Measurements from ENCODE around the gene ETV7. TPM values are rescaled to one million over a fixed set of nuclear protein-coding genes. Genes with fewer than 3 reads are reported as not detected.
A peak's percentile ranks its signal among the peaks of the same experiment; 100 is the strongest.

ETV7 gene
- total and polyA plus RNA-seq, 3 experiments from 2014 or later = 0.61 to 2.4 (median 0.78) TPM

DNA sequence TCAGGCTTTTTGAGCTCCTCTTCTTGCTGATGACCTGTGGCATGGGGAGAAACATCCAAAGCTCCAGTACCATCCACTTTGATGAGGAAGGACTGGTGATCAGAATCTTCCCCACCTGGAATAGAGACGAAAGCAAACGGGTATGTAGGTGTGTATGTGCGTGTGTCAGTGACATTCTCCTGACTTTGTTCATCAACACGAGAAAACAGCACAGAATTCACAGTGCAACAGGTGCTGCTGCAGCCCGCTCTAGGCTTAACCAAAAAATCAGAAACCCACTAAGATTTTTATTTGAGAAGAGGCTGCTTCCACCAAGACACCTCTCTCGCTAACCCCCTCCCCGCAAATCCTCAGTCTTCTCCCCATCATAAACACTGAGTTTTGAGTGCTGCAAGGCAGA is 58.9 kb downstream of the ETV7 start:
- H3K36me3 Mint-ChIP-seq = no peaks in the 10 kb centered on the region
- H3K27me3 Mint-ChIP-seq = peaks cover 4 to 20% of the 10 kb centered on the region in 2 donors
- no peak overlapping the region for H3K4me3 Mint-ChIP-seq
- ChIA-PET CTCF (interaction anchor here (1.0 to 1.6 kb wide), 2 partner anchors 12 to 26 kb away, joined by 3 to 8 read pairs; no protein-coding TSS in a partner anchor), POLR2A (no interaction called here)
- no peak overlapping the region for H3K27ac Mint-ChIP-seq
- Histone ChIP-seq H3K27me3 (ENCODE audit: insufficient read depth, low read length, poor library complexity, severe bottlenecking) (peaks cover 8% of the 10 kb centered on the region), H3K36me3 (ENCODE audit: insufficient read depth, low read length) (no peaks in the 10 kb centered on the region), H3K4me1 (ENCODE audit: insufficient read depth, low read length) (no peaks in the 10 kb centered on the region), H3K4me3 (ENCODE audit: low read length) (no peak overlapping the region), H3K27ac (ENCODE audit: low read depth, low read length) (no peak overlapping the region), H3K9me3 (ENCODE audit: low read length) (no peaks in the 10 kb centered on the region)
- DNase-seq = no peak
- no peaks in the 10 kb centered on the region for H3K9me3 Mint-ChIP-seq
- no peaks in the 10 kb centered on the region for H3K4me1 Mint-ChIP-seq

DNA sequence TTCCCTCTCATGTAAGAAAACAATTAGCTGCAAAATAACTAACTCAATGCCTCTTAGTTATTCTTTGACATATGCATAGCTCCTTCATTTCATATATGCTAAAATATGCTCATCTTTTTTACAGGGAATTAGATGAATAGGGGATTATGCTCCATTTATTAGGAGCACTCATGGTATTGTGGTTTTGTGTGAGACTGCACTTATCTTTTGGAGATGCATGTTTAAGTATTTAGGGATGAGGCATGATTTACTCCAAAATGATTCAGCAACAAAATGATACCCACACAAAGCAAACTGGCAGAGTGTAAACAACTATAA is 59.6 kb downstream of the ETV7 start:
- H3K36me3 Mint-ChIP-seq = no peaks in the 10 kb centered on the region

DNA sequence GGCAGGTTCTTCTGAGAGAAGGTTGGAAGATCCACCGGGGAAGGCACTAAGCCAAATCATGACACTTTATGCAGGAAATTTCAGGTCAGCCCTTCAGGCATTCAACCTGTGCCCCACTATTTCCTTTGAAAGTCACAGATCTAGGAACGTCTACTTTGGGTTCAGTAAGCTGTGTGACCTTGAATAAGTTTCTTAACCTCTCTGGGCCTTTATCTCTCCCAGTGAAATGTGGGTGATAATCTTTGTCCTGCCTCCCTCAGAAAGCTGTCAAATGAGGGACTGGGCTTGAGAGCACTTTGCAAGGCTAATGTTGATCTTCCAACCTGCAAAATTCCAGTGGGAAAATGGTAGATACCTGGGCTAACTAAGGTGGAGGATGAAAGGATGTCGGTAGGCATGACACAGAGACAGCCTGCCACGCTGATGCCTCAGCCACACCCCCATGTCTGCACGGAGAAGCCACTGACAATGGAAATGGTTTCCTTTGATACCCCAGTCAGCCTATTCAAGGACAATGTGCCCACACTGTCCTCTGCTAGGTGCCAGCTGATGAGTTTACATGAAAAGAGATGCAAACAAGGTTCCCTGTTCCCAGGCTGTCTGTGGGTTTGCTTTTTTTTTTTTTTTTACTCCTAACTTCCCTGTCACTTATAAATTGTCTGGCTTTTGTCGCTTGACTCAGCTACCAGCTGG is 60.1 kb downstream of the ETV7 start:
- ChIA-PET POLR2A (interaction anchor here (0.5 kb wide), 1 partner anchor 524 kb away, joined by 3 read pairs; no protein-coding TSS in a partner anchor), CTCF (interaction anchor here (1.5 kb wide), 1 partner anchor 14 kb away, joined by 4 read pairs; no protein-coding TSS in a partner anchor)
- Mint-ChIP-seq H3K4me1 (no peaks in the 10 kb centered on the region), H3K27ac (no peak overlapping the region), H3K4me3 (no peak overlapping the region), H3K9me3 (no peaks in the 10 kb centered on the region), H3K36me3 (no peaks in the 10 kb centered on the region), H3K27me3 (peaks cover 3 to 10% of the 10 kb centered on the region in 2 donors)
- no peak for DNase-seq
- no peaks in the 10 kb centered on the region for H3K9me3 ChIP-seq (ENCODE audit: low read length)
- H3K4me3 ChIP-seq (ENCODE audit: low read length) = no peak overlapping the region
- no peaks in the 10 kb centered on the region for H3K4me1 ChIP-seq (ENCODE audit: insufficient read depth, low read length)
- no peaks in the 10 kb centered on the region for H3K36me3 ChIP-seq (ENCODE audit: insufficient read depth, low read length)
- no peaks in the 10 kb centered on the region for H3K27me3 ChIP-seq (ENCODE audit: insufficient read depth, low read length, poor library complexity, severe bottlenecking)
- no peak overlapping the region for H3K27ac ChIP-seq (ENCODE audit: low read depth, low read length)

More for the DNA sequence above, 59.6 kb downstream of the ETV7 start:
- H3K9me3 Mint-ChIP-seq = no peaks in the 10 kb centered on the region
- H3K27me3 Mint-ChIP-seq = peaks cover 4 to 13% of the 10 kb centered on the region in 2 donors
- POLR2A ChIA-PET = interaction anchor here (0.5 kb wide), 1 partner anchor 524 kb away, joined by 3 read pairs; no protein-coding TSS in a partner anchor
- DNase-seq = no peak
- Histone ChIP-seq H3K36me3 (ENCODE audit: insufficient read depth, low read length) (no peaks in the 10 kb centered on the region), H3K27me3 (ENCODE audit: insufficient read depth, low read length, poor library complexity, severe bottlenecking) (peaks cover 3% of the 10 kb centered on the region), H3K9me3 (ENCODE audit: low read length) (no peaks in the 10 kb centered on the region), H3K4me3 (ENCODE audit: low read length) (no peak overlapping the region), H3K27ac (ENCODE audit: low read depth, low read length) (no peak overlapping the region), H3K4me1 (ENCODE audit: insufficient read depth, low read length) (no peaks in the 10 kb centered on the region)
- no peak overlapping the region for H3K4me3 Mint-ChIP-seq
- H3K4me1 Mint-ChIP-seq = no peaks in the 10 kb centered on the region
- H3K27ac Mint-ChIP-seq = no peak overlapping the region
- CTCF ChIA-PET = no interaction called here

DNA sequence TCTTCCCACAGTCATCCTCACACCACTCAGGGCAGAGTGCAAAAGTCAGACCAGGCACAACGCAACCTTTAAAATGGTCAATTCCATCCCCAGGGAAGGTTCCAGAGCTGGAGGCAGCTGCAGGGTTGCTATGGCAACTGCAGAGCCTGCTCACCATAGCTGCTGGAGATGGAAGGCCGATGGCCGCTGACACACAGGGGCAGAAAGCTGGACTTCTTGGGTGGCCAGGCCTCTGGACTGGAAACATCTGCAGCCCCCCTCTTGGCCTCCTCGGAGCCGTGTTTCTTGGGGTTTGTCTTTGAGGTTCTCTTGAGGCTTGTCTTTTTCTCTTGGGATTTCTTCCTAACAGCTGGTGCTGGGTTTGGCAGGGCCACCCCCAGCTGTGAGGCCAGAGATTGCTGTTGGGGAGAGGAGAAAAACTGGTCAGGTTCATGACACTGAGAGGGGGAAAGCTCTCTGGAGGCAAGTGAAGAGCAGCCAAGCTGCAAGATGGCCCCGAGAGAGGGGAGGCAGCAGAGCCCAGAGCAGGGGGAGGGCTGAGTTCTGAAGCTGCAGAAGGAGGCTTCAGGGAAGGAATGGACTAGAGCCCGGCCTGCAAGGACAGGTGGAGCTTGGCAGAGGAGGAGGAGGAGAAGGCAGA is 61.0 kb downstream of the ETV7 start:
- Histone ChIP-seq H3K27me3 (ENCODE audit: insufficient read depth, low read length, poor library complexity, severe bottlenecking) (no peaks in the 10 kb centered on the region), H3K27ac (ENCODE audit: low read depth, low read length) (no peak overlapping the region), H3K4me1 (ENCODE audit: insufficient read depth, low read length) (no peaks in the 10 kb centered on the region), H3K36me3 (ENCODE audit: insufficient read depth, low read length) (no peaks in the 10 kb centered on the region), H3K4me3 (ENCODE audit: low read length) (no peak overlapping the region), H3K9me3 (ENCODE audit: low read length) (no peaks in the 10 kb centered on the region)
- no peaks in the 10 kb centered on the region for H3K9me3 Mint-ChIP-seq
- no peaks in the 10 kb centered on the region for H3K4me1 Mint-ChIP-seq
- no peak for DNase-seq
- peaks cover 3 to 4% of the 10 kb centered on the region in 2 donors for H3K27me3 Mint-ChIP-seq
- no peaks in the 10 kb centered on the region for H3K36me3 Mint-ChIP-seq
- POLR2A ChIA-PET = no interaction called here
- CTCF ChIA-PET = interaction anchor here (0.8 to 1.5 kb wide), 2 partner anchors 13 to 15 kb away, joined by 3 to 4 read pairs; no protein-coding TSS in a partner anchor
- peak overlapping the region in 1 of 8 donors; percentile 43 for H3K27ac Mint-ChIP-seq
- H3K4me3 Mint-ChIP-seq = no peak overlapping the region

DNA sequence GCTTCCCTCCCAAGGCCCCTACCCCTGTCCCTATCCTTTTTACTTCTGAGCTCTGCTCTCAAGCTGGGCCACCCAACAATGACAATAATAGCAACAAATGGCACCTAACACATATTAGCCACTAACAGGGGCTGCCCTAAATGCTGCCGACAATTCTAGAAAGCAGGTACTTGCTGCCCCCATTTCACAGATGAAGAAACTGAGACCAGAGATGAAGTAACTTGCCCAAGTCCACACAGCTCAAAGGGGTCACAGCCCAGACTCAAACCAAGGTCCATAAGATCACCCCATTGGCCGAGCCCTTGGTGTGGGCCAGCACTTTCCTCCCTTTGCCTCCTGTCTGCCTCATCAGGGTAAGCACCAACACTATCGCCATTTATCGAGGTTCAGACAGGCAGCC is 62.8 kb downstream of the ETV7 start:
- Histone ChIP-seq H3K4me1 (ENCODE audit: insufficient read depth, low read length) (no peaks in the 10 kb centered on the region), H3K27me3 (ENCODE audit: insufficient read depth, low read length, poor library complexity, severe bottlenecking) (no peaks in the 10 kb centered on the region), H3K27ac (ENCODE audit: low read depth, low read length) (no peak overlapping the region), H3K36me3 (ENCODE audit: insufficient read depth, low read length) (no peaks in the 10 kb centered on the region), H3K4me3 (ENCODE audit: low read length) (no peak overlapping the region), H3K9me3 (ENCODE audit: low read length) (no peaks in the 10 kb centered on the region)
- Mint-ChIP-seq H3K4me1 (no peaks in the 10 kb centered on the region), H3K4me3 (no peak overlapping the region), H3K27me3 (peaks cover 3 to 4% of the 10 kb centered on the region in 2 donors), H3K36me3 (no peaks in the 10 kb centered on the region), H3K9me3 (no peaks in the 10 kb centered on the region), H3K27ac (no peak overlapping the region)
- CTCF ChIA-PET = interaction anchor here (1.0 to 1.5 kb wide), 3 partner anchors 16 to 434 kb away, joined by 3 to 4 read pairs (median 3); no protein-coding TSS in a partner anchor
- POLR2A ChIA-PET = no interaction called here
- no peak for DNase-seq

DNA sequence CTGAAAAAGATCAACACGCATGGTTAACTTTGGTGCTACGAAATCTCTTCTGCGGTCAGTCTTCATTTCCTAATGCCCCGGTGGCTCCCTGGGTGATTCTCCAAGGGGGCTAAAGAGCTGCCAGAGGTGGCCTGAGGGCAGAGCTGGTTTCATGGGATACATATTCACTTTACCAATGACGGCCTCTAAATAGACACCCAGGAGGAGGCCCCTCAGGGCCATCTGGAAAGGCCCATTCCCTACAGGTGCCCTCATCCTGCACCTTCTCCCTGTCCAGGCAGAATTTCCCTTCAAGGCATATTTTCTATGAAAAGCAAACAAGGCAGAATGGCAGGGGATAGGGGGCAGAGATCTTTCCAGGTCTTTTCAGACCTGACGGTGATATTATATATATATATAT is 63.3 kb downstream of the ETV7 start:
- no peaks in the 10 kb centered on the region for H3K9me3 ChIP-seq (ENCODE audit: low read length)
- POLR2A ChIA-PET = no interaction called here
- DNase-seq = no peak
- Mint-ChIP-seq H3K4me3 (no peak overlapping the region), H3K27me3 (peaks cover 3 to 4% of the 10 kb centered on the region in 2 donors), H3K4me1 (no peaks in the 10 kb centered on the region), H3K27ac (no peak overlapping the region), H3K36me3 (no peaks in the 10 kb centered on the region), H3K9me3 (no peaks in the 10 kb centered on the region)
- H3K4me1 ChIP-seq (ENCODE audit: insufficient read depth, low read length) = no peaks in the 10 kb centered on the region
- no peak overlapping the region for H3K4me3 ChIP-seq (ENCODE audit: low read length)
- CTCF ChIA-PET = interaction anchor here (1.0 to 1.5 kb wide), 2 partner anchors 22 to 435 kb away, joined by 3 read pairs; no protein-coding TSS in a partner anchor
- H3K36me3 ChIP-seq (ENCODE audit: insufficient read depth, low read length) = no peaks in the 10 kb centered on the region
- H3K27ac ChIP-seq (ENCODE audit: low read depth, low read length) = no peak overlapping the region
- no peaks in the 10 kb centered on the region for H3K27me3 ChIP-seq (ENCODE audit: insufficient read depth, low read length, poor library complexity, severe bottlenecking)

DNA sequence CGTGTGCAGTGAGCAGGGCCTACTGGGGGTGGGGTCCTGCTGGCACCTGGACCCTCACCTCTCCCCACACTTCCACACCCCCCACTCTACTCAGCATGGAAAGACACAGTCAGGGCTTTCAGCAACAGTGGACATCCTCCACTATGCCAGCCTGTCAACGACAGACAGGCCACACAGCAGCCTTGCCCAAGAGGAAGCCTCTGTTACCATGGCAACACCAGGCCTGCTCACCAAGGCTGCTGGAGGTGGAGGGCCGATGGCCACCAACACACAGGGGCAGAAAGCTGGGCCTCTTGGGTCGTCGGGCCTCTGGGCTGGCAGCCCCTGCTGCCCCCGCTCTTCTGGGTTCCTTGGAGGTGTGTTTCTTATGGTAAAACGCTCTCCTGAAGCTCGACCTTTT is 64.4 kb downstream of the ETV7 start:
- Histone ChIP-seq H3K27ac (ENCODE audit: low read depth, low read length) (no peak overlapping the region), H3K9me3 (ENCODE audit: low read length) (no peaks in the 10 kb centered on the region), H3K4me1 (ENCODE audit: insufficient read depth, low read length) (no peaks in the 10 kb centered on the region), H3K4me3 (ENCODE audit: low read length) (no peak overlapping the region), H3K36me3 (ENCODE audit: insufficient read depth, low read length) (no peaks in the 10 kb centered on the region), H3K27me3 (ENCODE audit: insufficient read depth, low read length, poor library complexity, severe bottlenecking) (no peaks in the 10 kb centered on the region)
- no peak for DNase-seq
- peaks cover 0 to 3% of the 10 kb centered on the region in 2 donors for H3K27me3 Mint-ChIP-seq
- H3K4me3 Mint-ChIP-seq = no peak overlapping the region
- ChIA-PET CTCF (no interaction called here), POLR2A (no interaction called here)
- H3K9me3 Mint-ChIP-seq = no peaks in the 10 kb centered on the region
- H3K27ac Mint-ChIP-seq = no peak overlapping the region
- H3K4me1 Mint-ChIP-seq = no peaks in the 10 kb centered on the region
- H3K36me3 Mint-ChIP-seq = no peaks in the 10 kb centered on the region

DNA sequence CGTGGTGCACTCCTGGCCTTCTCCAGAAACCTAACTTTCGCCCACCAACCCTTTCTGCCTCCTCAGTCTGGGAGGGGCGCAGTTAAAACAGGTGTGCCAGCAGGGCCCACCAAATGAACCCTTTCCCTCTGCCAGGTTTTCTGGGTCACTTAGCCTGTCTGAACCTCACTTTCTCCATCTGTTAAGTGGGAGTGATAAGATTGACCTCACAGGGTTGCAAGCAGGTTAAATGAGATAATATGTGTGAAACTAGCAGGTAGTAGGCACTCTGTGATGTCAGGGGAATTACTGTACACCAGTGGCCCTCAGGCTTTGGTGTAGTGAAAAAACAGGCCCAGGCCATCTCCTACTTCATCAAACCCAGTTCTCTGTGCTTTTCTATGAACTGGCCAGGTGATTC is 64.9 kb downstream of the ETV7 start:
- no peak overlapping the region for H3K4me3 ChIP-seq (ENCODE audit: low read length)
- no peaks in the 10 kb centered on the region for H3K36me3 Mint-ChIP-seq
- peaks cover 3% of the 10 kb centered on the region in 2 donors for H3K27me3 Mint-ChIP-seq
- H3K4me3 Mint-ChIP-seq = no peak overlapping the region
- H3K36me3 ChIP-seq (ENCODE audit: insufficient read depth, low read length) = no peaks in the 10 kb centered on the region
- no peaks in the 10 kb centered on the region for H3K4me1 Mint-ChIP-seq
- no peak overlapping the region for H3K27ac ChIP-seq (ENCODE audit: low read depth, low read length)
- H3K4me1 ChIP-seq (ENCODE audit: insufficient read depth, low read length) = no peaks in the 10 kb centered on the region
- no peak for DNase-seq
- ChIA-PET CTCF (no interaction called here), POLR2A (no interaction called here)
- no peaks in the 10 kb centered on the region for H3K27me3 ChIP-seq (ENCODE audit: insufficient read depth, low read length, poor library complexity, severe bottlenecking)
- H3K9me3 Mint-ChIP-seq = no peaks in the 10 kb centered on the region
- no peaks in the 10 kb centered on the region for H3K9me3 ChIP-seq (ENCODE audit: low read length)
- no peak overlapping the region for H3K27ac Mint-ChIP-seq
